Measurements from ENCODE around the gene PITX1. TPM values are rescaled to one million over a fixed set of nuclear protein-coding genes. Genes with fewer than 3 reads are reported as not detected.

PITX1 gene
- total and polyA plus RNA-seq, 4 donors: 0.02 TPM; not detected in 3

DNA sequence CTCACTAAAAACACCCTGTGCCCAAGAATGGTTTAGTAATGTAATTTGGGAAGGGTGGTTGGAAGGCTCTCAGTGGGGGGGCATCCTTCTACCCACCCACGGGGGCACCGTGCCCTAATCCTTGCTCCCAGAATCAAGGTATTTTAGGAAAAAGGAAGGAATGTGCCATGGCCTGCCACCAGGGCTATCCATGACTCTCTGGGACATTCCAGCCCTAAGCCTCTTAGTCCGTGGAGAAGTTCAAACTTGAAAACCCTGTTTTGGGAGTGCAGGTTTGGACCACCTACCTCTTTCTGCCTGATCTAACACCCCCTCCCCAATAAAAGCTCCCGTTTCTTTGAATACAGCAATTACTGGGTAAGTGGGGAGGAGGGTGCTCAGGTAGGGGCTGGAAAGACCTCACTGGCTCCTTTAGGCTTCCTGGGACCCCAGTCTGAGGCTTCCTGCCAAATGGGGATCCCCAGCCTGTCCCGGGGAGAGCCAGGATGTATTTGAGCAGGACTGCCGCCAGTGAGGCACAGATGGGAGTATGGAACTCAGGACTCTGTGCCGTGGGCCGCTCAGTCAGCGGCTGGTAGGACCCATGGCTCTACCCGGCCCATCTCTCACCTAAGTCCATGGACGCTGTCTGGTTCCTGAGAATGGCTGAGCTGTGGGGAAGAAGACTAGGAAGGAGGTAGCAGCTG, 3.6 kb upstream of the PITX1 start:
- Histone ChIP-seq H3K4me1 (ENCODE audit: control insufficient read depth in 4 of 4, insufficient read depth in 4 of 4, low read length in 3 of 4) (peaks cover 15 to 36% (median 18%) of the 10 kb centered on the region in 4 donors), H3K4me3 (ENCODE audit: low read depth in 1 of 3, low read length in 3 of 3) (no peak overlapping the region), H3K36me3 (ENCODE audit: control insufficient read depth in 4 of 4, insufficient read depth in 3 of 4, low read depth in 1 of 4, low read length in 3 of 4) (no peaks in the 10 kb centered on the region), H3K9me3 (ENCODE audit: control insufficient read depth in 4 of 4, low read length in 3 of 4) (peaks cover 0 to 4% (median 0%) of the 10 kb centered on the region in 4 donors), H3K27me3 (ENCODE audit: control insufficient read depth in 4 of 4, insufficient read depth in 4 of 4, low read length in 3 of 4) (peaks cover 17 to 40% (median 27%) of the 10 kb centered on the region in 4 donors), H3K27ac (ENCODE audit: low read depth in 1 of 2, low read length in 2 of 2) (no peak overlapping the region), H3K9ac (ENCODE audit: low read depth in 1 of 2, low read length in 2 of 2) (no peak overlapping the region)
- 18% methylated on average over 11 of the region's 11 CpGs for WGBS
- no peak for DNase-seq (ENCODE audit: low spot score)
- no peak for TF ChIP-seq FOXA1 (IDR thresholded peaks at IDR 0.05)
- TF ChIP-seq RAD21 (IDR thresholded peaks at IDR 0.05): no peak
- TF ChIP-seq REST (IDR thresholded peaks at IDR 0.05): no peak
- no peak for TF ChIP-seq CTCF (IDR thresholded peaks at IDR 0.05; ENCODE audit: low read depth, low read length, missing input control)
- no peak for TF ChIP-seq HNF4A (conservative IDR thresholded peaks at IDR 0.05)
- TF ChIP-seq HNF4G (IDR thresholded peaks at IDR 0.05): no peak
- no peak for TF ChIP-seq GABPA (IDR thresholded peaks at IDR 0.05 in 1 of 2, conservative IDR thresholded peaks at IDR 0.05 in 1 of 2)
- TF ChIP-seq YY1 (IDR thresholded peaks at IDR 0.05): no peak
- no peak for TF ChIP-seq FOXA2 (IDR thresholded peaks at IDR 0.05)
- no peak for TF ChIP-seq NR2F2 (IDR thresholded peaks at IDR 0.05)
- TF ChIP-seq, protein P1, sequence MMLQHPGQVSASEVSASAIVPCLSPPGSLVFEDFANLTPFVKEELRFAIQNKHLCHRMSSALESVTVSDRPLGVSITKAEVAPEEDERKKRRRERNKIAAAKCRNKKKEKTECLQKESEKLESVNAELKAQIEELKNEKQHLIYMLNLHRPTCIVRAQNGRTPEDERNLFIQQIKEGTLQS (IDR thresholded peaks at IDR 0.05): no peak
- no peak for TF ChIP-seq EGR1 (IDR thresholded peaks at IDR 0.05; ENCODE audit: low read depth in 2 of 2)
- no peak for TF ChIP-seq JUND (IDR thresholded peaks at IDR 0.05)
- TF ChIP-seq TAF1 (conservative IDR thresholded peaks at IDR 0.05): no peak
- no peak for TF ChIP-seq RXRA (IDR thresholded peaks at IDR 0.05)
- no peak for TF ChIP-seq SP1 (IDR thresholded peaks at IDR 0.05)
- TF ChIP-seq, protein P2, sequence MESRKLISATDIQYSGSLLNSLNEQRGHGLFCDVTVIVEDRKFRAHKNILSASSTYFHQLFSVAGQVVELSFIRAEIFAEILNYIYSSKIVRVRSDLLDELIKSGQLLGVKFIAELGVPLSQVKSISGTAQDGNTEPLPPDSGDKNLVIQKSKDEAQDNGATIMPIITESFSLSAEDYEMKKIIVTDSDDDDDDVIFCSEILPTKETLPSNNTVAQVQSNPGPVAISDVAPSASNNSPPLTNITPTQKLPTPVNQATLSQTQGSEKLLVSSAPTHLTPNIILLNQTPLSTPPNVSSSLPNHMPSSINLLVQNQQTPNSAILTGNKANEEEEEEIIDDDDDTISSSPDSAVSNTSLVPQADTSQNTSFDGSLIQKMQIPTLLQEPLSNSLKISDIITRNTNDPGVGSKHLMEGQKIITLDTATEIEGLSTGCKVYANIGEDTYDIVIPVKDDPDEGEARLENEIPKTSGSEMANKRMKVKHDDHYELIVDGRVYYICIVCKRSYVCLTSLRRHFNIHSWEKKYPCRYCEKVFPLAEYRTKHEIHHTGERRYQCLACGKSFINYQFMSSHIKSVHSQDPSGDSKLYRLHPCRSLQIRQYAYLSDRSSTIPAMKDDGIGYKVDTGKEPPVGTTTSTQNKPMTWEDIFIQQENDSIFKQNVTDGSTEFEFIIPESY (IDR thresholded peaks at IDR 0.05): no peak
- TF ChIP-seq, protein P3, sequence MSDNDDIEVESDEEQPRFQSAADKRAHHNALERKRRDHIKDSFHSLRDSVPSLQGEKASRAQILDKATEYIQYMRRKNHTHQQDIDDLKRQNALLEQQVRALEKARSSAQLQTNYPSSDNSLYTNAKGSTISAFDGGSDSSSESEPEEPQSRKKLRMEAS (IDR thresholded peaks at IDR 0.05): no peak

Measured in liver (tissue), 9 donors.